ENCODE results near the gene ZBTB4.
"Not testable (repeated sequence)": the region's sequence is repeated elsewhere in the genome, so short reads cannot be mapped to it uniquely, and the experiment has no call there.

The ZBTB4 gene

DNA sequence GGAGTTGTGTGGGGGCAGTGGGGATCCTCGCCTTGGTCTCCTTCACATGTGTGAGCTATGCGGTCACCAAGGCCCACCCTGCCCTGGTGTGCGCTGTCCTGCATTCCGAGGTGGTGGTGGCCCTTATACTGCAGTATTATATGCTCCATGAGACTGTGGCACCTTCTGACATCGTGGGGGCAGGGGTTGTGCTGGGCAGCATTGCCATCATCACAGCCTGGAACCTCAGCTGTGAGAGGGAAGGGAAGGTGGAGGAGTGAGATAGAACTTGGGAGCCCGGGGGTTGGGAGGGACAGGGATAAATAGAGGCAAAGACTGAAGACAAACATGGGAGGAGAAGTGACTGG is 3.3 kb upstream of the ZBTB4 start:
- H3K36me3 Mint-ChIP-seq; H3K27me3 Mint-ChIP-seq; H3K9me3 Mint-ChIP-seq (ENCODE audit: low read depth): not testable (repeated sequence)
- Mint-ChIP-seq H3K27ac (peak overlapping the region; percentile 100), H3K4me3 (peak overlapping the region; percentile 98), H3K4me1 (ENCODE audit: low read depth) (peaks cover 66% of the 10 kb centered on the region)

DNA sequence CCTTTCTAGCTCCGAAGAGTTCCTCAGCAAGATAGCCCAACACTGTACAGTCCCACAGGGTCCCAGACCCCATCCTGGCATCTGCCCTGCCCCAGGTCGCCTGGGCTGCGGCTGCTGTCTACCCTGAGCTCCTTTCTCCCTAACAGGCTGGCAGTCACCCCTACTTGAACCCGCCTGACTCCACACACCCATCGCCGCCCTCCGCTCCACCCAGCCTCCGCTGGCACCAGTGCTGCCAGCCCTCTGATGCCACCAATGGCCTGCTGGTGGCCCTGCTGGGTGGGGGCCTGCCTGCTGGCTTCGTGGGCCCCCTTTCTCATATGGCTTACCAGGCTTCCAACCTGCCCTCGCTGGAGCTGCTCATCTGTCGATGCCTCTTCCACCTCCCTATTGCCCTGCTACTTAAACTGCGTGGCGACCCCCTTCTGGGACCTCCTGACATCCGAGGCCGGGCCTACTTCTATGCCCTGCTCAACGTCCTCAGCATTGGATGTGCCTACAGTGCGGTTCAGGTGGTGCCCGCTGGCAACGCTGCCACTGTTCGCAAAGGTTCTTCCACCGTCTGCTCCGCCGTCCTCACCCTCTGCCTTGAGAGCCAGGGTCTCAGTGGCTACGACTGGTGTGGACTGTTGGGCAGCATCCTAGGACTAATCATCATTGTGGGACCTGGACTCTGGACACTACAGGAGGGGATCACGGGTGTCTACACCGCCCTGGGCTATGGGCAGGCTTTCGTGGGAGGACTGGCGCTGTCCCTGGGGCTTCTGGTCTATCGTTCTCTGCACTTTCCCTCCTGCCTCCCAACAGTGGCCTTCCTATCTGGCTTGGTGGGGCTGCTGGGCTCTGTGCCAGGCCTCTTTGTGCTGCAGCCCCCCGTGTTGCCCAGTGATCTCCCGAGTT is 2.7 kb upstream of the ZBTB4 start:
- H3K27ac Mint-ChIP-seq: peak overlapping the region; percentile 100
- H3K4me3 Mint-ChIP-seq: peak overlapping the region; percentile 98
- H3K9me3 Mint-ChIP-seq (ENCODE audit: low read depth); H3K36me3 Mint-ChIP-seq; H3K27me3 Mint-ChIP-seq: not testable (repeated sequence)
- H3K4me1 Mint-ChIP-seq (ENCODE audit: low read depth): peaks cover 66% of the 10 kb centered on the region

DNA sequence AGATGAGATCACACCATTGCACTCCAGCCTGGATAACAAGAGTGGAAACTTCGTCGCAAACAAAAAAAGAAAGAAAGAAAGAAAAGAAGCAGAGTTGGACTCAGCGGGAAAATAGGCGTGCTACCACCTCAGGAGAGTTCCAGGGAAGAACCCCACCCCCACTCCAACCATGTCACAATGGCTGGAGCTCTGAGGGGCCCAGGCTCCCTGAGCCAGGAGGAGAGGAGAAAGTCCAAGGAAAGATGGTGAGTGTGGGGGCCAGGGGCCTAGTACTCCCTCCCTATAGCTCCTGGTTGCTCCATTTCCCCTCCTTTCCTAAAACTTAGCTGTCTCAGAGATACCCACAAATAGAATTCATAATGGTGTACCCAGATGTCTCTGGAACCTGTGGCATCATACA is 1.8 kb upstream of the ZBTB4 start, which contains the start of gene SLC35G6:
Gene SLC35G6, plus strand, starts transcription at position 172 of the 400 bp plus-strand sequence. Its CDS starts 71 bp downstream, at position 243.
- not testable (repeated sequence) for H3K9me3 Mint-ChIP-seq (ENCODE audit: low read depth); H3K36me3 Mint-ChIP-seq; H3K27me3 Mint-ChIP-seq
- Mint-ChIP-seq H3K4me3 (peak within 1 kb of the TSS; percentile 92), H3K4me1 (ENCODE audit: low read depth) (peaks cover 66% of the 10 kb centered on the region), H3K27ac (peak within 1 kb of the TSS; percentile 94)

DNA sequence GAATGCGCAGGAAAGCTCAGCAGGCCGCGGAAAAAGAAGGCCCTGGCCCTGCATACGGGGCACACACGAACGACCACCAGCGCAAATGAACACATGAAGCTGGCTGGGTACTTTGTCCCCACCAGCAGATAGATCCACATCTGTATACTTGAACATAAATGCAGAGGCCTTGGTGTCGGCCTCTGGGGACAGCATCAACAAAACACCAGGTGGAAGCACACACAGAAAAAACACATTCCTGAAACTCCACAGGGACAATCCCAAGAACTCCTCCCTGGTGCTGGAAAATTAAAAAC is 606 bp upstream of the ZBTB4 start:
- Mint-ChIP-seq H3K4me1 (ENCODE audit: low read depth) (peaks cover 64% of the 10 kb centered on the region), H3K36me3 (peaks cover 2% of the 10 kb centered on the region), H3K27me3 (no peaks in the 10 kb centered on the region), H3K27ac (peak overlapping the region; percentile 94), H3K4me3 (peak overlapping the region; percentile 92), H3K9me3 (ENCODE audit: low read depth) (no peaks in the 10 kb centered on the region)

DNA sequence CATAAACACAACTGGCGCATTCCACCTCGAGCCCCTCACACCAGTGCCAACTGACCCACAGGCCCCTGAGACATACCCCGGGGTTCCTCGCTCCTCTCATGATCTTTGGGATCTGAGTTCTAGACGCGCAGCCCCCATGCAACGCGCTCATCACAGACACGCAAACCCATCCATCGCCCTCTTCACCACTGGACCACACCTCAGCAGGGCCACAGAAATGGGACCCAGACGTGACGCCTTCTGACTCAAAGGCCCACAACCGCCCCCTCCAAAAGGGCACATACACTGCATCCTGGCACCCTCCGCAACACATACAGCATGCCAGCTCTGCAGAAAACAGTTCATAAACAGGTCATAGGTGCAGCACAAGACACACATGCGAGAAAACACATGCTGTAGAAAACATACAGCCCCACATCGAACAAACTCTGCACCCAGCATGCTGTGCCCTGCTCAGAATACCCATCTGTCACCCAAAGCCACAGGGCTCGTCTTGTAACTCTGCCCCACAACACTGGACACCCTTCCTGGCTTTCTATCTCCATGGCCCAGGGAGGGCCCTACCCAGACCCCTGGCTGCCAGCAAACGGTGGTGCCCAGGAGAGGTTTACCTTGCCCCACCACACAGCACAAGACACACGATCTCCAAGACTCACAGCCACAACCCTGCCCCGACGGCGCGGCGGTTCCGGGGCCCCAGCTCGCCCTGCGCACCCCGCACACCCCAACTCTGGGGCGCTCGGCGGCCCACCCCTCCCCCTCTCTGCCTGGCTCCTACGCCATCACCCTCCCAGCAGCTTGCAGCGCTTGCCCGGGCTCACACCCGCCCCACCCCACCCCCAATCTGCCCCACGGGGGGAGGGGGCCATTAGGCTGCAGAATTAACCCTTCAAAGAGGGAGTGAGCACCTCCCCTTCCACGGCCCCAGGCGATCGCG is 887 bp downstream of the ZBTB4 start:
- H3K36me3 Mint-ChIP-seq: peaks cover 2% of the 10 kb centered on the region
- H3K4me3 Mint-ChIP-seq: peak overlapping the region; percentile 99
- peak overlapping the region; percentile 95 for H3K27ac Mint-ChIP-seq
- no peaks in the 10 kb centered on the region for H3K9me3 Mint-ChIP-seq (ENCODE audit: low read depth)
- peaks cover 66% of the 10 kb centered on the region for H3K4me1 Mint-ChIP-seq (ENCODE audit: low read depth)
- no peaks in the 10 kb centered on the region for H3K27me3 Mint-ChIP-seq

DNA sequence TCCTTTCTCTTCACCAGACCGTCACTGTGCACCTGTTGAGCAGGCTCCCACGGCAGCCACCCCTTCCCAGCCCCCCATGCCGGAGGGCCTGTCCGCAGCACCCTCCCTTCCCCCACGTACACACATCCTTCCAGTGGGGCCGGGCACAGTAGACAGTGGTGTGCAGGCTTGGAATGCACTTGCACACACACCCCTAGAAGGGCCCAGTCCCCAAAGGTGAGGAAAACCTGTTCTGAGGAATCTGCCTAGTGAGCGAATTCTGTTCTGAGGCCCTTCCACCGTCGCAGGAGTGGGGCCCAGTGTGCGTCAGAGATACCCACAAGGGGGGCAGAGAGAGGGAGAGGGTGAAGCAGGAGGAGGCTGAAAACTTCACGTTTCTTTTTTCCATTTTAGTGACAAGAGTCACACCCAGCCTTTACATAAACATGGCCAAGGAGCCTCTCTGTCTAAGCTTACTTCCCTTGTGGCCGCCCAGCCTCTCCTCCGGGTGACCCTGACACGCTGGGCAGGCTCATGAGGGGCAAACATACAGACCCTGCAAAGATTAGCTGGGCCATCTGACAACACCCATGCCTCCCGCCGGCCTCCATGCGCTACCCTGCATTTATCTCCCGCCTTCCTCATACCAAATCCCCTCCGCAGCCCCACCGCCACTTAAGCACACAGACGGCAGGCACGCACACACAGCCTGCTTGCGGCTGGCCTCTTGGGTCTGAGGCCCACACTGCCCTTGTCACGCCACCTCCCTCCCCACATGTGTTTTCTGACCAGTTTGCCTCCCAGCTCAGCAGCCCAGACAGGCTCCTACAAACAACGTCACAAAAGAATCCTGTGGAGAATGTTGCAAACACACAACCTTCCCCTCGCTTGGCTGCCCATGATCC is 1.8 kb downstream of the ZBTB4 start:
- Mint-ChIP-seq H3K9me3 (ENCODE audit: low read depth) (no peaks in the 10 kb centered on the region), H3K4me3 (peak overlapping the region; percentile 99), H3K4me1 (ENCODE audit: low read depth) (peaks cover 62% of the 10 kb centered on the region), H3K27ac (peak overlapping the region; percentile 95), H3K27me3 (no peaks in the 10 kb centered on the region), H3K36me3 (peaks cover 2% of the 10 kb centered on the region)

DNA sequence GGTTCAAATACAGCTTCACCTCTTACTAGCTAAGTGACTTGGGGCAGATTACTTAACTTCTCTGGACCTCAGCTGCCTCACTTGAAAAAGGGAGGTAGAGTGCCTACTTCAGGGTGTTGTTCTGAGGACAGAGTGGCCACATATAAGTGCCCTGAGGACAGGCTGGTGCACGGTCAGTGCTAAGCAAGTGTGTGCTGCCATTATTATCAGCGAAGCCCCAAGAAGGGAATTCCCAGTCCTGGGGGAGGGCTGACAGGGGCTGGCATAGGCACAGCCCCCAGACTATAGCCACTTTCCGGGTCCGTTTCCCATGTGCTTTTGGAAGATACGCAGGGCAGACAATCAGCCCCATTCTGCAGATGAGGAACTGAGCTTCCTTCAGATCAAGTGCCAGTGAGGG is 2.5 kb downstream of the ZBTB4 start:
- Mint-ChIP-seq H3K4me1 (ENCODE audit: low read depth) (peaks cover 61% of the 10 kb centered on the region), H3K4me3 (peak overlapping the region; percentile 99), H3K9me3 (ENCODE audit: low read depth) (no peaks in the 10 kb centered on the region), H3K27me3 (no peaks in the 10 kb centered on the region), H3K36me3 (peaks cover 2% of the 10 kb centered on the region), H3K27ac (peak overlapping the region; percentile 95)

DNA sequence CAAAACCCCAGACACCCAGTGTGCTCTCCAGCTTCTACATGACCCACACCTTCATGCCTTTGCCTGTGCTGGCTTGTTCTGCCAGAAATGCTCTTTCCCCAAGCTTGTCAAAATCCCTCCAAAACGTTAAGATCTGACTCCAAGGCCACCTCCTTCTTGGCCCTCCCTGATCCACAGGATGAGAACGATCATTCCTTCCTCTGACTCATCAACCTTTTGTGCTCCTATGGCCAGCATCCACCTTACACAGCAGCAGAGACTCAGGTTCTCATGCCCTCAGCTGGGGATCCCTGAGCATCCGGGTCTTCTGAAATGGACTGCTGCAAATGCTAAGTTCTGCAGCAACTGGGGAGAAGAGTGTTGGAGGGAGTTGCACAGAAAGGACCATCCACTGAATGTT is 2.9 kb downstream of the ZBTB4 start:
- Mint-ChIP-seq H3K27me3 (no peaks in the 10 kb centered on the region), H3K36me3 (peaks cover 2% of the 10 kb centered on the region), H3K9me3 (ENCODE audit: low read depth) (no peaks in the 10 kb centered on the region), H3K4me1 (ENCODE audit: low read depth) (peaks cover 61% of the 10 kb centered on the region), H3K27ac (peak overlapping the region; percentile 95), H3K4me3 (peak overlapping the region; percentile 99)

DNA sequence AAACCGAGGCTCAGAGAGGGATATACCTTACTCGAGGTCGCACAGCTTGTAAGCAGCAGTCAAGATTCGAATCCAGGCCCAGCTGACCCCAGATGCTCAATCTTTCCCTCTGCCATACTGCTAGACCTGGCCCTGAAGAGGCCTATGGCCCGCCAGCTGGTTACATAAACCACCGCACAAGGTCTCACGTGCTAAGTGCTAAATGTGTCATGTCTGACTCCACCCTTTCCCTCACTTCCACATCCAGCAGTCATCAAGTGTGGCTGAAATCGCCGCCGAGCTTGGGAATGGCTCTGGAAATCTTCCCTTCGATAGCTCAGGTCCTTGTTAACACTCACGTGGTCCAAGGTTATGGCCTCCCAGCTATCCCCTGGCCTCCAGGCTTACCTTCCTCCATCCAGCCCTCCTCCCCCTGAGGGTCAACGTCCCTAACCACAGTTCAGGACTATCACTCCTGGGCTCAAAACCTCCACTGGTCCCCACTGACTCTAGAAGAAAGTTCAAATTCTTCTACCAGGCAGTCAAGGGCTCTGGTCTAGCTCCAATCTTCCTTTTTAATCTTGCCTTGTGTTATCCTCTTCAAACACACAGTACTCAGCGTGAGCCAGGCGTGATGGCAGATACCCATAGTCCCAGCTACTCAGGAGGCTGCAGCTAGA is 3.5 kb downstream of the ZBTB4 start:
- peak overlapping the region; percentile 99 for H3K4me3 Mint-ChIP-seq
- peaks cover 61% of the 10 kb centered on the region for H3K4me1 Mint-ChIP-seq (ENCODE audit: low read depth)
- no peaks in the 10 kb centered on the region for H3K9me3 Mint-ChIP-seq (ENCODE audit: low read depth)
- H3K36me3 Mint-ChIP-seq: peaks cover 2% of the 10 kb centered on the region
- H3K27ac Mint-ChIP-seq: peak overlapping the region; percentile 95
- no peaks in the 10 kb centered on the region for H3K27me3 Mint-ChIP-seq

DNA sequence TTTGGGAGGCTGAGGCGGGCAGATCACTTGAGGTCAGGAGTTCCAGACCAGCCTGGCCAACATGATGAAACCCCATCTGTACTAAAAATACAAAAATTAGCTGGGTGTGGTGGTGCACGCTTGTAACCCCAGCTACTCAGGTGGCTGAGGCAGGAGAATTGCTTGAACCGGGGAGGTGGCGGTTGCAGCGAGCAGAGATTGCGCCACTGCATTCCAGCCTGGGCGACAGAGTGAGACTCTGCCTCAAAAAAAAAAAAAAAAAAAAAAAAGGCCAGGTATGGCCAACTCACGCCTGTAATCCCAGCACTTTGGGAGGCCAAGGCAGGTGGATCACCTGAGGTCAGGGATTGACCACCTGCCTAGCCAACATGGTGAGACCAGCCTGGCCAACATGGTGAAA is 4.7 kb downstream of the ZBTB4 start:
- not testable (repeated sequence) for H3K4me3 Mint-ChIP-seq; H3K36me3 Mint-ChIP-seq; H3K27me3 Mint-ChIP-seq; H3K27ac Mint-ChIP-seq; H3K9me3 Mint-ChIP-seq (ENCODE audit: low read depth)
- H3K4me1 Mint-ChIP-seq (ENCODE audit: low read depth): peaks cover 57% of the 10 kb centered on the region

DNA sequence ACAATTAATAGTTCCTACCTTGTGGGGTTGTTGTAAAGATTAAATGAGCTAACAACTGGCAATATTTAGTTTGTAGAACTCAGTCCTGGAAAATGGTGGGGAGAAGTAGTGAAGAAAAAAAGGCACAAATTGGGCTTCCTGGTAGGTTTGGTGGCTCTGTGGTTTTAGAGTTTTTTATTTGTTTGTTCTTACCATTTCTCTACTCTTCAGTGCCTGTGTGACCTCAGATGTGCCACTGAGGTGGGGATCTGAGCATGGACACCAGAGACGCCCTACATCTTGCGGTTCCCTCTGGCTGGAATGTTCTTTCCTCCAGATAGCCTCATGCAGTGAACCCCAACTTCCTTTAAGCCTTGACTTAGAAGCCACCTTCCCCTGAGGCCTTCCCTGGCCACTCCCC is 7.7 kb downstream of the ZBTB4 start:
- no peak overlapping the region for H3K4me3 Mint-ChIP-seq
- H3K9me3 Mint-ChIP-seq (ENCODE audit: low read depth): no peaks in the 10 kb centered on the region
- H3K4me1 Mint-ChIP-seq (ENCODE audit: low read depth): peaks cover 47% of the 10 kb centered on the region
- peaks cover 2% of the 10 kb centered on the region for H3K36me3 Mint-ChIP-seq
- H3K27ac Mint-ChIP-seq: peak overlapping the region; percentile 58
- no peaks in the 10 kb centered on the region for H3K27me3 Mint-ChIP-seq

DNA sequence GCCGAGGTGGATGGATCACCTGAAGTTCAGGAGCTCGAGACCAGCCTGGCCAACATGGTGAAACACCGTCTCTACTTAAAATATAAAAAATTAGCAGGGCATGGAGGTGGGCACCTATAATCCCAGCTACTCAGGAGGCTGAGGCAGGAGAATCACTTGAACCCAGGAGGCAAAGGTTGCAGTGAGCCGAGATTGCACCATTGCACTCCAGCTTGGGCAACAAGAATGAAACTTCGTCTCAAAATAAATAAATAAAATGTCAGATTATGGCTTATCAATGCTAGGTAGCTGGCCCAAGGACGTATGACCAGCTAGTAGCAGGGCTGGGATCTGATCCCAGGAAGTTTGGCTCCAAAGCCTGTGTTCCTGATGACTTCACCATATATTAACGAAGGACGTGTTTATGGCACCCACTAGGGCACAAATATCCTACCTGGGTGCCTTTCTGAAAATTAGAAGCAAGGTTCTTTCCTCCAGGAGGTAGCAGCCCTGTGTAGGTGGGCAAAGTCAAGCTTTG is 8.9 kb downstream of the ZBTB4 start:
- not testable (repeated sequence) for H3K36me3 Mint-ChIP-seq; H3K9me3 Mint-ChIP-seq (ENCODE audit: low read depth); H3K4me3 Mint-ChIP-seq; H3K27me3 Mint-ChIP-seq
- Mint-ChIP-seq H3K27ac (peak overlapping the region; percentile 58), H3K4me1 (ENCODE audit: low read depth) (peaks cover 36% of the 10 kb centered on the region)

DNA sequence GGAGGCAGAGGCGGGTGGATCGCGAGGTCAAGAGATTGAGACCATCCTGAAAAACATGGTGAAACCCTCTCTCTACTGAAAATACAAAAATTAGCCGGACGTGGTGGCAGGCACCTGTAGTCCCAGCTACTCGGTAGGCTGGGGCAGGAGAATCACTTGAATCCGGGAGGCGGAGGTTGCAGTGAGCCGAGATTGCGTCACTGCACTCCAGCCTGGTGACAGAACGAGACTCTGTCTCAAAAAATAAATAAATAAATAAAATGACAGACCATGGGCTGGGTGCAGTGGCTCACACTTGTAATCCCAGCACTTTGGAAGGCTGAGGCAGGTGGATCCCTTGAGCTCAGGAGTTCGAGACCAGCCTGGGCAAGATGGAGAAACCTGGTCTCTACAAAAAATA is 9.6 kb downstream of the ZBTB4 start:
- H3K27ac Mint-ChIP-seq; H3K4me3 Mint-ChIP-seq; H3K9me3 Mint-ChIP-seq (ENCODE audit: low read depth); H3K36me3 Mint-ChIP-seq; H3K27me3 Mint-ChIP-seq: not testable (repeated sequence)
- peaks cover 36% of the 10 kb centered on the region for H3K4me1 Mint-ChIP-seq (ENCODE audit: low read depth)

DNA sequence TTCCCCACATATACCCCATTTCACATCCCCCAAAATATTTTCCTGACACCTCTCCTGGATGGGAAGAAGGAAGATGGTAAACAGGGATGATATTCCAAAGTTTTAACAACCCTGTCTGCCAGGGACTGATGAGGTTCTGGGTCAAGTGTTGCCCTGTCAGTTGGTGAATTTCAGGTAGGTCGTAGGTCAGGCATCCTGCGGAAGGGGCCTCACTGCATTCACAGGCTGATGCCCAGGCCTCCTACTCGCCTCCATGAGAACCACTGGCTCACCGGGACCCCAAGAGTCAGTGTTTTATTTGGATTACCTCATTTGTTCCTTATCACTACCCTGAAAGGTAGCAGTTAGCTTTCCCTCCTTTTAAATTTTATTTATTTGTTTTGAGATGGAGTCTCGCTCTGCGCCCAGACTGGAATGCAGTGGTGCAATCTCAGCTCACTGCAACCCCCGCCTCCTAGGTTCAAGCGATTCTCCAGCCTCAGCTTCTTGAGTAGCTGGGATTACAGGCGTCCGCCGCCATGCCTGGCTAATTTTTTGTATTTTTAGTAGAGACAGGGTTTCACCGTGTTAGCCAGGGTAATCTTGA is 10.5 kb downstream of the ZBTB4 start:
- H3K36me3 Mint-ChIP-seq: no peaks in the 10 kb centered on the region
- H3K9me3 Mint-ChIP-seq (ENCODE audit: low read depth): no peaks in the 10 kb centered on the region
- H3K27me3 Mint-ChIP-seq: no peaks in the 10 kb centered on the region
- peaks cover 30% of the 10 kb centered on the region for H3K4me1 Mint-ChIP-seq (ENCODE audit: low read depth)
- H3K27ac Mint-ChIP-seq: peak overlapping the region; percentile 41
- H3K4me3 Mint-ChIP-seq: no peak overlapping the region
